Measurements from ENCODE around the gene KCNH2.

Gene KCNH2

DNA sequence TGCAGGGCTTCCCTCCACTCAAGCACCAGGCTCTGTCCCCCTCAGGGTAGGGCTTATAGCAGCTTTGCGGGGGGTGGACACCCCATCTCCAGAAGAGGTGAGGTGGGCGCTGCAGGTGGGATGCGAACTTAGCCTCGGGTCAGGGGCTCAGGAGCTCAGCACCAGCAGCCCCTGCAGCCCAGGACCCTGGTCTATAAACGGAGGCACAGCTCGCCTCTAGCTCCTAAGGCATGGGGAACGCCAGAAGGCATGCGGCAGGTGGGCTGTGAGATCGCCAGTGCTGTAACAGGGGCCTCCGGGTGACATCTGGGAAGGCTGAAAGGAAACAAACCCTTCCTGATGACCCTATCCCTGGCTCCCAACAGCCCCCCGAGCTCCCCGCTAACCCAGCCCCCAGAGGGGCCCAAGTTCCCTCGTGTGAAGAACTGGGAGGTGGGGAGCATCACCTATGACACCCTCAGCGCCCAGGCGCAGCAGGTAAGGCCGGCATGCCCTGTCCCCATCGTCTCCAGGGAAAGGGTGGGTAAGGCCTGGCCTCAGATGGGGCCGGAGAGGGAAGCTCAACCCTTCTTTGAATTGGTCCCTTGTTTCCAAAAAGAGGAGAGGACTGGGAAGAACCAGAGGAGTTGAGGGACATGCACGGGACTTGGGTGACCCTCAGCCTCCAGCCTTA is 16.9 kb upstream of the KCNH2 start:
- H3K27ac ChIP-seq (ENCODE audit: poor library complexity, severe bottlenecking) = no peak overlapping the region
- peaks cover 6% of the 10 kb centered on the region for H3K9me3 ChIP-seq (ENCODE audit: severe bottlenecking)
- H3K4me3 ChIP-seq (ENCODE audit: severe bottlenecking) = no peak overlapping the region
- no peaks in the 10 kb centered on the region for H3K27me3 ChIP-seq (ENCODE audit: insufficient read depth, poor library complexity, severe bottlenecking)
- no peaks in the 10 kb centered on the region for H3K36me3 ChIP-seq (ENCODE audit: low read depth)
- no peak; the same call in 2 of the 3 replicates for ATAC-seq (ENCODE audit: low read depth)
- no peaks in the 10 kb centered on the region for H3K4me1 ChIP-seq (ENCODE audit: insufficient read depth, poor library complexity, severe bottlenecking)
- TF ChIP-seq, protein P1, sequence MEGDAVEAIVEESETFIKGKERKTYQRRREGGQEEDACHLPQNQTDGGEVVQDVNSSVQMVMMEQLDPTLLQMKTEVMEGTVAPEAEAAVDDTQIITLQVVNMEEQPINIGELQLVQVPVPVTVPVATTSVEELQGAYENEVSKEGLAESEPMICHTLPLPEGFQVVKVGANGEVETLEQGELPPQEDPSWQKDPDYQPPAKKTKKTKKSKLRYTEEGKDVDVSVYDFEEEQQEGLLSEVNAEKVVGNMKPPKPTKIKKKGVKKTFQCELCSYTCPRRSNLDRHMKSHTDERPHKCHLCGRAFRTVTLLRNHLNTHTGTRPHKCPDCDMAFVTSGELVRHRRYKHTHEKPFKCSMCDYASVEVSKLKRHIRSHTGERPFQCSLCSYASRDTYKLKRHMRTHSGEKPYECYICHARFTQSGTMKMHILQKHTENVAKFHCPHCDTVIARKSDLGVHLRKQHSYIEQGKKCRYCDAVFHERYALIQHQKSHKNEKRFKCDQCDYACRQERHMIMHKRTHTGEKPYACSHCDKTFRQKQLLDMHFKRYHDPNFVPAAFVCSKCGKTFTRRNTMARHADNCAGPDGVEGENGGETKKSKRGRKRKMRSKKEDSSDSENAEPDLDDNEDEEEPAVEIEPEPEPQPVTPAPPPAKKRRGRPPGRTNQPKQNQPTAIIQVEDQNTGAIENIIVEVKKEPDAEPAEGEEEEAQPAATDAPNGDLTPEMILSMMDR (IDR thresholded peaks at IDR 0.05; ENCODE audit: poor library complexity, severe bottlenecking) = no peak
- DNase-seq (ENCODE audit: low spot score) = no peak

DNA sequence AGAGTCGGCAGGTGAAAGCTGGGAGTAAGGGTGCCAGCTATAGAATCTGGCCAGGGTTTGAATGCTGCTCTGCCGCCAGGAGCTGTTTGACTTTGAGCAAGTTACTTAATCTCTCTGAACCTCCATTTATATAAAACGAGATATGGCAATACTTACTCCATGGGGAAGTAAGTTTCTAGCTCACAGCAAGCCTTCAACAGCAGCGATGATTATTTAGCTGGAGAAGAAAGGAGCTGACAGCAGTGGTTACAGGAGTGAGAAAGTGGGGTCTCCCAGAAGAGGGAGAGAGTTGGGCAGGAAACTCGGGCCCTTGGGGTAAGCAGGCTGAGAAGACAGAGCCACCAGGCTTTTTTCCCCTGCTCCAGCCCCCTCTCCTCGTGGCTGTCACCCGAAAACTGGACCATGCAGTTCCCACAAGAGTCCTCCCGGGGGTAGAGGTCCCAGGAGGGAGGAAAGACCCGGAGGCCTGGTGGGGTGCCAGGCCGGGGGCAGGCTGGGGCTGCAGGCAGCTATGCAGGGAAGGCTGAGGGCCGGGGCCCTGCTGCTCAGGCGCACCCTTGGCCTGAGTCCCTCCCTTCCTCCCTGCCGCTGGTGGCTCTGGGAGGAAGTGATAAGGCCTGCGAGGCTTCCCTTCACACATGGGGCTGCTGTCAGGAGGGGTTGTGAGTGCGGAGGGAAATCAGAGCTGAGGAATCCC is 16.2 kb upstream of the KCNH2 start:
- Histone ChIP-seq H3K27me3 (ENCODE audit: insufficient read depth, poor library complexity, severe bottlenecking) (no peaks in the 10 kb centered on the region), H3K9me3 (ENCODE audit: severe bottlenecking) (peaks cover 6% of the 10 kb centered on the region), H3K4me3 (ENCODE audit: severe bottlenecking) (no peak overlapping the region), H3K4me1 (ENCODE audit: insufficient read depth, poor library complexity, severe bottlenecking) (no peaks in the 10 kb centered on the region), H3K36me3 (ENCODE audit: low read depth) (no peaks in the 10 kb centered on the region), H3K27ac (ENCODE audit: poor library complexity, severe bottlenecking) (no peak overlapping the region)
- DNase-seq (ENCODE audit: low spot score) (no peak), ATAC-seq (ENCODE audit: low read depth) (no peak; the same call in 2 of the 3 replicates)
- TF ChIP-seq, protein P1 (IDR thresholded peaks at IDR 0.05; ENCODE audit: poor library complexity, severe bottlenecking) = no peak

DNA sequence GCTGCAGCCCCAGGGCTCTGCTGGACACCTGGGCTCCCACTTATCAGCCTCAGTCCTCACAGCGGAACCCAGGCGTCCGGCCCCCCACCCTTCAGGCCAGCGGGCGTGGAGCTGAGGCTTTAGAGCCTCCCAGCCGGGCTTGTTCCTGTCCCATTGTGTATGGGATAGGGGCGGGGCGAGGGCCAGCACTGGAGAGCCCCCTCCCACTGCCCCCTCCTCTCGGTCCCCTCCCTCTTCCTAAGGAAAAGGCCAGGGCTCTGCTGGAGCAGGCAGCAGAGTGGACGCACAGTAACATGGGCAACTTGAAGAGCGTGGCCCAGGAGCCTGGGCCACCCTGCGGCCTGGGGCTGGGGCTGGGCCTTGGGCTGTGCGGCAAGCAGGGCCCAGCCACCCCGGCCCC is 15.4 kb upstream of the KCNH2 start:
- TF ChIP-seq, protein P1 (IDR thresholded peaks at IDR 0.05; ENCODE audit: poor library complexity, severe bottlenecking) = no peak
- no peaks in the 10 kb centered on the region for H3K4me1 ChIP-seq (ENCODE audit: insufficient read depth, poor library complexity, severe bottlenecking)
- H3K9me3 ChIP-seq (ENCODE audit: severe bottlenecking) = peaks cover 6% of the 10 kb centered on the region
- H3K4me3 ChIP-seq (ENCODE audit: severe bottlenecking) = no peak overlapping the region
- no peak overlapping the region for H3K27ac ChIP-seq (ENCODE audit: poor library complexity, severe bottlenecking)
- ATAC-seq (ENCODE audit: low read depth) = no peak
- no peaks in the 10 kb centered on the region for H3K36me3 ChIP-seq (ENCODE audit: low read depth)
- no peak for DNase-seq (ENCODE audit: low spot score)
- H3K27me3 ChIP-seq (ENCODE audit: insufficient read depth, poor library complexity, severe bottlenecking) = no peaks in the 10 kb centered on the region

DNA sequence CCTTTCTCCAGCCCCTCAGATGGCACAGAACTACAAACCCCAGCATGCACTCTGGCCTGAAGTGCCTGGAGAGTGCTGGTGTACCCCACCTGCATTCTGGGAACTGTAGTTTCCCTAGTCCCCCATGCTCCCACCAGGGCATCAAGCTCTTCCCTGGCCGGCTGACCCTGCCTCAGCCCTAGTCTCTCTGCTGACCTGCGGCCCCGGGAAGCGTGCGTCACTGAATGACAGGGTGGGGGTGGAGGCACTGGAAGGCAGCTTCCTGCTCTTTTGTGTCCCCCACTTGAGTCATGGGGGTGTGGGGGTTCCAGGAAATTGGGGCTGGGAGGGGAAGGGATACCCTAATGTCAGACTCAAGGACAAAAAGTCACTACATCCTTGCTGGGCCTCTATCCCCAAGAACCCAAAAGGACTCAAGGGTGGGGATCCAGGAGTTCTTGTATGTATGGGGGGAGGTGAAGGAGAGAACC is 14.7 kb upstream of the KCNH2 start:
- H3K27me3 ChIP-seq (ENCODE audit: insufficient read depth, poor library complexity, severe bottlenecking) = no peaks in the 10 kb centered on the region
- no peak overlapping the region for H3K4me3 ChIP-seq (ENCODE audit: severe bottlenecking)
- TF ChIP-seq, protein P1 (IDR thresholded peaks at IDR 0.05; ENCODE audit: poor library complexity, severe bottlenecking) = no peak
- H3K4me1 ChIP-seq (ENCODE audit: insufficient read depth, poor library complexity, severe bottlenecking) = no peaks in the 10 kb centered on the region
- H3K27ac ChIP-seq (ENCODE audit: poor library complexity, severe bottlenecking) = no peak overlapping the region
- peaks cover 6% of the 10 kb centered on the region for H3K9me3 ChIP-seq (ENCODE audit: severe bottlenecking)
- H3K36me3 ChIP-seq (ENCODE audit: low read depth) = no peaks in the 10 kb centered on the region
- no peak for DNase-seq (ENCODE audit: low spot score)
- peak; percentile 66 for ATAC-seq (ENCODE audit: low read depth)

All from RWPE2 (cell line).